Ecto neural progenitor cell (in vitro differentiated cells): Measurements from ENCODE around the gene UBE2V1.
"Not testable (repeated sequence)": the region's sequence is repeated elsewhere in the genome, so short reads cannot be mapped to it uniquely, and the experiment has no call there.

Source experiments
- DNase-seq: peaks from one replicate; pipeline ENCODE4 v3.0.0-alpha.2; 2018; ENCODE audit warnings: low spot score

Gene UBE2V1

GRCh38 chr20:50115041-50115512 is 2.1 kb upstream of the UBE2V1 start:
- no peak for DNase-seq

DNA sequence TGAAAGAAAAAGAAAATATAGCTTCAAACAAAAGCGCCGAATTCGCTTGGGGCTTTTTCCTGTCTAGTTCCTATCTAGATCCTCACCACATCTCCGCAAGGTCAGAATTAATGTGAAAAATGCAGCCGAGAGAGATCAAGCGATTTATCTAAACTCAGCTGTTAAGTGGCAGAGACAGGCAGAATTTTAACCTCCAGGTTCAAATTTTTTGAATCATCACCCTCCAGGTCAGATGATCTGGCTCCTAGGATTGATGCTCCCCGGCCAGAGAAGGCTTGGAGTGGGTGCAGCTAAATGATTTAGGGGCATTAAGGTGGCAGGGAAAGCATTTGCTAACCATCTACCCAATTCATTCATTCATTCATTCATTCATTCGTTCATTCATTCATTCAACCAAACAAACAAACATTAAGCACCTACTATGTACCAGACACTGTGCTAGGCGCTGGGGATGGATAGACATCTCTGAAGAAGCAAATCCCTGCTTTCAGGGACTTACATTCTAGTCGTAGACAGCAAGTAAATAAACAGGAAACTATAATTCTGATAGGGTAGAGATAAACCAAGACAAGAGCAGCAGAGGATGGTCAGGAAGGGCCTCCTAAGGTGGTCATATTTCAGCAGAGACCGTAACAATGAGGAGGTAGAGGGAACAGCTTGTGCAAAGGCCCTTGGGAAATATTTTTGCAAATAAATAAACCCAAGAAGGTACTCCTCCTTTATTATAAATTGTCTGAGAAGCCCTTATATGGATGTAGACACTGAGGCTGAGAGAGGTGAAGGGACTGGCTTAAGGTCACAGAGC is 672 bp upstream of the UBE2V1 start:
- no peak for DNase-seq

DNA sequence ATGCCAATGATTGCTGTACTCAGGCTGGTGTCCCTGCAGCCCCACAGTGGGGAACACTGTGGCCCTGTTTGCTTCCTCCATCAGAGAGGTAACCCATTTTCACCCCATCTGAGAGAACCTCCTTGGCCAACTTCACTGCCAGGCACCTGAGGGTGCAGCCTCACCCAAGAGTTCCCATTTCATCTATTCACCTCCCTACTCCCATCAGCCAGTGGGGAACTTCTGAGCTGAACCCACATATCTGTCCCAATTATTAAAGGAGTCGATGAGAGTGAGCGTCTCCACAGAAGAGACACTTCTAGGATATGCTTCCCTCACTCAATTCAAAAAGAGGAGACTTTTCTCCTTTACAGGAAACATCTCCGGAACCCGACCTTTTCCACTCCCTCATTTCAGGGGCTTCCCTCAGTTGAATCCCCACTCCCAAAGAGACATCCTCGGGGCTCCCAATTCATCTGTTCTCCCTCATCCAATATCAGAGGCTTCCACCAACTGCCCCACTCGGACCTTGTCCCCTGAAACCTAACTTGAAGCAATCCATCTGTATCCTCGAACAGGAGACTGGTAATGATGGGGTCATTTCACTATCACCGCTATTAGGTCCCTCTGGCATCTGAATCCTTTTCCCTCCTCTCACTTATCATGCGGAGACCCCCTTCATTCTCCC is 988 bp downstream of the UBE2V1 start:
- no peak for DNase-seq

DNA sequence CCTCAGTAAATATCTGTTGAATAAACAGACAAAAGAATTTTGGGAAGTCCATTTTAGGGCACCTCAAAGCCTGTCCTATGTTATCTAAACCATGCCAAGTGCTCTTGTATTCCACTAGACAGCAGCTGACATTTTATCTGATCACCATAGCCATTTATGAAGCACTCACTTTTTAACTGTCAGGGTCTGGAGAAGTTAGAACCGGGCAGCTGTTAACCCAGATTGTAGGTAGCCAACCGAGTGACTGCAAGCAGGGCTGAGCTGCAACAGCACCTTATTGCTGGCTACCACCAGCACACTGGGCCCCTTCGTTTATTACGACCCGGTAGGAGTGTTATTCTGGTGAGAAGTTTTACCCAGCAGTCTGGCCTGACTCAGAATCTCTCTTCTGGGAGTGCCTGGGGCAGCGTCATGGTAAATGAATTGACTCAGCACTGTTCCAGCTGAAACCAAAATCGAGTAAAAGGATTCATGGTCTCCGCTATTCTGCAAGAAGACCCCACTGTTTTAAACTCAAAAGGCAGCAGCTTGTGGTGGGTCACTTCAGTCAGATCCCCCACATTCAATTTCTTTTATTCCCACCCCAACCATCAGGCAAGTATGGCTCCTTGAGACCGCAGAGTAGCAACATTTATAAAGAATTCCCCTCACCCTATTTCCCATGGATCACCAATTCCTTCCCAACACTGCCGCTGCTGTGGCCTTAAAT is 1.7 kb downstream of the UBE2V1 start:
- DNase-seq, result no peak

DNA sequence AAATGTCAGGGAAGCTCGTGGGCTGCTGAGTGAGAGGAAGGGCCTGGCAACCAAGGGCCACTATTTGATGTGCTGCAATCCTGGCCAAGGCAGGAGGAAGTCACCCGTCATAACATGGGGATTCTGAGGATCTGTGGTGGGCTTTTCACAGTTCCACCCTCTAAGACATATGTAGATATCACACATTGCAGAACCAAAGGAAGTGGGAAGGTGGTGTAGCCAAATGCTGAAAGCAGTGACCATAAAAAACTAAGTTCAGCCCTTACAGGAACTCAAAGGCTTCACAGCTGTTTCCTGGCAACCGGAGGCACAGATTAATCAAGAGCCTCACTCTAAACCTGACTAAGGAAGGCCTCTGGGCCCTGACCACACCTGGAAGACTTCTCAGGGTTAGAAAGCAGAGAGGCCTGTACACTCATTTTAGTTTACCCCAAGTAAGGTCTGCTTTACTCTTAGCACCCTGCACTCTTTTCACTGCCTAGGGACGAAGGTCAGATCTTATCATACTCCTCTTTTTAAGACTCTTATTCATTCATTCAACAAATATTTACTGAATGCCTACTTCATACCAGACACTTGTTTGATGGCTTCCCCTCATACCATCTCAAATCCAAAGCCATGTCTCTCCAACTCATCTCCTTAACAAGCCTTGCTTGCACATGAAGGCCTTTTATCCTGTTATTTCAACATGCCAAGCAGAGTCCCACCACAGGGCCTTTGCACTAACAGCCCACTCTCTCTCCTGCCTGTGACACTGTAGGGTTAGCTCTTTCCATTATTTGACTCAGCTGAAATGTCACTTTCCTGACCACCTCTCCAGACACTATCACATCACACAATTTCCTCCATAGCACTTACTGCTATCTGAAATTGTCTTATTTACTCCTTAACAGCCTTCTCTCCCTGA is 2.6 kb downstream of the UBE2V1 start:
- no peak for DNase-seq

GRCh38 chr20:50108556-50109235 is 4.3 kb downstream of the UBE2V1 start:
- DNase-seq, result no peak

GRCh38 chr20:50107796-50108331 is 5.1 kb downstream of the UBE2V1 start:
- no peak for DNase-seq

- DNase-seq, result no peak
Measured at GRCh38 chr20:50107086-50107660, 5.8 kb downstream of the UBE2V1 start.

DNA sequence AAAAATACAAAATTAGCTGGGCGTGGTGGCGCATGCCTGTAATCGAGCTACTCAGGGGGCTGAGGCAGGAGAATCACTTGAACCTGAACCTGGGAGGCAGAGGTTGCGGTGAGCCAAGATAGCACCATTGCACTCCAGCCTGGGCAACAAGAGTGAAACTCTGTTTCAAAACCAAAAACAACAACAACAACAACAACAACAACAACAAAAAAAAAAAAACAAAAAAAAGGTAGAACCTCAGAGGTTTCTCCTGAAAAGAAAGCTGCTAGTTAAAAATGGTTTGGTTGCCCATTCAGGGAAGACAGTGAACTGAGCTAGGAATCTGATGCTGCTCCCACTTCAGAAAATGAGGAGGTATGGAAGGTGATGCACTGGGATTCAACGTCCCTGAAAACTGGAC is 6.3 kb downstream of the UBE2V1 start:
- not testable (repeated sequence) for DNase-seq

DNA sequence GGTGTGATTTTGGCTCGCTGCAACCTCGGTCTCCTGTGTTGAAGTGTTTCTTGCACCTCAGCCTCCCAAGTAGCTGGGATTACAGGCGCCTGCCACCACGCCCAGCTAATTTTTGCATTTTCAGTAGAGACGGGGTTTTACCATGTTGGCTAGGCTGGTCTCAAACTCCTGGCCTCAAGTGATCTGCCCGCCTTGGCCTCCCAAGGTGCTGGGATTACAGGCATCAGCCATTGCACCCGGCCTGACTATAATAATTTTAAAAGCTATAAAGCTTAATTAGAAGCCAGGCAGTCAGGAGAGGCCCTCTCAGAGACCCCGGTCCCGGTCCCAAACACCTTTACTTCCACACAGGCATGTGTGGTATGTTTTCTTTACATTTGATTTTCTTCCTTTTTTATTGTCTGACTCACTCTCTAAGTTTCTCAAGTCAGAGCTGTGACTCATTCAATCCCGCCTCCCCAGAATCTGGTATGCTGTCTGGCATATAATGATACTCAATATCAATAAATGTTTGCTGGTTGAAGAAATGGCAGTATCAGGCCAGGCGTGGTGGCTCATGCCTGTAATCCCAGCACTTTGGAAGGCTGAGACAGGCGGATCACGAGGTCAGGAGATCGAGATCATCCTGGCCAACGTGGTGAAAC is 9.4 kb downstream of the UBE2V1 start:
- not testable (repeated sequence) for DNase-seq

DNA sequence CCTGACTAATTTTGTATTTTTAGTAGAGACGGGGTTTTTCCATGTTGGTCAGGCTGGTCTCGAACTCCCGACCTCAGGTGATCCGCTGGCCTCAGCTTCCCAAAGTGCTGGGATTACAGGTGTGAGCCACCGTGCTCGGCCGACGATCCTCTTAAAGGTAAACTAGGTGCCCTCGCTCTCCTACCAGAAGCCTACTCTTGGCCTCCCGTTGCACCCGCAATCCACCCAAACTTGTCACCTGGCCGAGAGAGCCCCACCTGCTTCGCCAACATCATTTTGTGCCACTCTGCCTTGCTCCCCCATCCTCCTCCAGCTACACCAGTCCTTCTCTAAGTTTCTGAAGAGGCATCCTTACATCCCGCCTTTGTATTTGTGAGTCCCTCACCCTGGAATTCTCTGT is 10.4 kb downstream of the UBE2V1 start:
- not testable (repeated sequence) for DNase-seq

- DNase-seq, result no peak
Measured at GRCh38 chr20:50101887-50102286, 11.1 kb downstream of the UBE2V1 start.

DNA sequence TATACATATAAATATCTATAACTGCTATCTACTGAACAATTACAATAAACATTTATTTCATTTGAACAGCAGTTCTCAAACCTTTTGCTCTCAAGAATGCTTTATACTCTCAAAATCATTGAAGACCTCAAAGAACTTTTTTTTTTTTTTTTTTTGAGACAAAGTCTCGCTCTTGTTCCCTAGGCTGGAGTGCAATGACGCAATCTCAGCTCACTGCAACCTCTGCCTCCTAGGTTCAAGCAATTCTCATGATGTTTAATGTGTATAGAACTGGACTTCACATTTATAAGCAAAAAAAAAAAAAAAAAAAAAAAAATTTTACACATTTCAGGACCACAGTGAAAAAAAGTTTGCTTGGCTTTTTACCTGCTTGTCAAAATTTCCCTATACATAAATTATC is 11.7 kb downstream of the UBE2V1 start:
- DNase-seq, result no peak

DNA sequence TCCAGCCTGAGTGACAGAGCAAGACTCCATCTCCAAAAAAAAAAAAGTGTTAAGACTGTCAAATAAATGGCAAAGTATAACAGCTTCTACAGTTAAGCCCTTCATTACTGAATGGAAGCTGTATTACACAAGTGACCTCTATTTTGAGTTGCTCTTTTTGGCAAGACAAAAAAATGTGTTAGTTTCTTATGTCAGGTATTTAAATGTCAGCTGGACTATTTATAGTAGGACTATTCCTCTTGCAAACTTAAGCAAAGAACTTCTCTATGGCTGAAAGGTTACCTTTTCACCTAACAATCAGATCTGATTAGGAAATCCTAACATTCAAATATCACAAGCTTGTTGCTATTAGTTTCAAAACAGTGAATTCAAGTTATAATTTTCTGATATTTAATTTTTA is 12.4 kb downstream of the UBE2V1 start:
- DNase-seq, result no peak

DNA sequence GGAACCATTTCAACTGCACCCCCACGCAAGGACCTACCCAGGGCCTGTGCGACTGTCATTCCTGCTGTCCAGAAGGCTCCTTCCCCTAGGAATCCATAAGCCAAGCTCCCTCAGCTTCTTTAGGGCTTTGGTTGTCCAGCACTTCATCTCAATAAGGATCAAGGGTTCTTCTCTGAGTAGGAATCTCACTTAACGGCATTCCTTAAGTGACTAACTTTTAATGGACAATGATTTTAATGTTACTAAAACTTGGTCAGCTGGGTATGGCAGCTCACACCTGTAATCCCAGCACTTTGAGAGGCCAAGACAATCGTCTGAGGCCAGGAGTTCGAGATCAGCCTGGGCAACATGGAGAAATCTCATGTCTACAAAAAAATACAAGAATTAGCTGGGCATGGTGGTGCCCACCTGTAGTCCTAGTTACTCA is 13.4 kb downstream of the UBE2V1 start:
- no peak for DNase-seq

DNA sequence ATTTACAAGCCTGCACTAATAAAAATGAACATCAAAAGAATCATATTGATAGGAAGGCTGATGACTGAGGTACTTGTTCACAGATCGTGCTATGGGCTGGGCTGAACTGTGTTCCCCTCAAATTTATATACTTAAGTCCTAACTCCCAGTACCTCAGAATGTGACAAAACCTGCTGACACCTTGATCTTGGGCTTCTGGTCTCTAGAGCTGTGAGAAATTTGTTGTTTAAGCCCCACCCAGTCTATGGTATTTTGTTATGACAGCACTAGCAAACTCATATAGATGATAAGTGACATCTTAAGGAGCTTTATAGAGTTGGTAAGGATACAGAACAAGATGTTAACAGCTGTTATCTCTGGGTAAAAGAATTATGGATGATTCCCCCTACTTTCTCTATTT is 13.8 kb downstream of the UBE2V1 start:
- no peak for DNase-seq

GRCh38 chr20:50098259-50098658 is 14.7 kb downstream of the UBE2V1 start:
- no peak for DNase-seq

DNA sequence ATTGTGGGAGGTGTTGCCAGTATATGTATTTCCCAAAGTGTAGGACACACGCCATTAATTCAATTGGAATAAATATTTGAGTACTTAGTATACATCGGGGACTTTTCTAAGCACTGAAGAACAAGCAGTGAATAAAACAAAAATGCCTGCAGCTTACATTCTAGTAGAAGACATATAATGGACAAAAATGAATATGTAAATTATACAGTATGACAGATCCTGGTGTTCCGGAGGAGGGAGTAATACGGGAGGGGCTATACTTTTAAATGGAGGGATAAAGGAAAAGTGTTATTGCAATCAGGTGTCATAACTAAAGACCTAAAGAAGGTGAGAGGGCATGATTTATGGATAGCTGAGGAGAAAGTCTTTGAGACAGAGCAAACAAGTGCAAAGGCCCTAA is 15.1 kb downstream of the UBE2V1 start:
- DNase-seq, result no peak

DNA sequence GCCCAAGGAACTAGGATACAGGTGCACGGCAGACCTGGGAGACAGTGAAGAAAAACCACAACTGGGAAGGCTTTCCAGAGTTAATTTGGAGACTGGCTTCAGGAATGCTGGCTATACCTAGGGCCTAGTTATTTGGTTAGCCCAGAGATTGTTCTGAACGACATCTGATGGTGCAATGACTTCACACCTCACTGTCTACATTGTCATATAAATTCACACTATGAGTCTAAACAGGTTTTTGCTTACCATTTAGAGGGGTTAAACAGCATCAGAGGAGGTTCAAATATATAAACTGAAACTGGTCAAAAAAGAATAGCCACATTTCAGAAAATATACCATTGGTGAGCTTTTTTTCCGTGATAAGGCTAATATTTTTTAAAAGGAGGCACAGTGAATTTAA is 16.7 kb downstream of the UBE2V1 start:
- no peak for DNase-seq

DNA sequence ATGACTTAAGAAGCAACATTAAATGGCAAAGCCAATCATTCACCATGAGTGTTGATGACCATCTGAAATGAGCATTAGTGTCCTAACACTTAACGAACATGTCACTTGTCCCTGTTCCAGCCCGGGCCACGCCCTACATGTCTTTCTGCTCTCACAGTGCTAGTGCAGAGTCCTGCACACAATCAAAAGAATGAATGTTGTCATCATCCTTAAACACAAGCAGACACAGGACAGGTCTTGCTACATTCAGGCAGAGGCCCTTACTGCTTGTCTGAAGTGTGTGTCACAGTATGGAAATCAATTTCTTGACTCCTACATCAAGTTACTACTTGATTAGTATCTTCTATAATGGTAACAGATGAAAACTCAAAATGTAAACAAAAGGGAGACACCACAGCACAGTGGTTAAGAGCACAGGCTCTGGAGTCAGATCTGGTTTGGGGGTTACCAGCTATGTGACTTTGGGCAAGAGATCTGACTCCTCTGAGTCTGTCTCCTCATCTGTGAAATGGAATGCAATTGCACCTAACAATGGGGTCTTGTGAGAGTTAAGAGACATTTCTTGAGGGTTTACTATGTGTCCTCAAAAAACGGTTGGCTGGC is 17.4 kb downstream of the UBE2V1 start:
- DNase-seq, result no peak
